Measurements from ENCODE around the gene ARHGAP22.

ARHGAP22 gene

DNA sequence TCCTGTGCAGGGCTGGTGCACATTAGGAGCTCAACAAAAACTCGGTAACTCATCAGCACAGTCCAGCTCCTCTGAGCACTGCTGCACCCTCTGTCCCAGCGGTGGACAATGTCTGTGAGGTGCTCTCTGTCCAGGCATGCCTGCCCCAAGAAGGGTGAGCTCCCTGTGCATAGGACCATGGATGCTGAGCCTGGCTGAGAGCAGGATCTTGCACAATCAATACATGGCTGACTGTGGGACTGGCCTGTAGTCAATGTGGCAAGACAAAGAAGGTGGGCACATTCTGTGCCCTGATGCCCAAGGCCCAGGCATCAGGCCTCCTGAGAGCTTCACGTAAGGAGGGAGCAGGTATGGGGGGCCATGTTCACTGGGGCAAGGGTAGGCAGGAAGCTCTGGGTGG is 17.1 kb downstream of the ARHGAP22 start:
- no peak for DNase-seq (ENCODE audit: low spot score)

- DNase-seq (ENCODE audit: low spot score): no peak
Observed at GRCh38 chr10:48587101-48587500, 17.8 kb downstream of the ARHGAP22 start.

- no peak for DNase-seq (ENCODE audit: low spot score)
Observed at GRCh38 chr10:48582970-48583369, 21.9 kb downstream of the ARHGAP22 start.

- DNase-seq (ENCODE audit: low spot score): no peak
Observed at GRCh38 chr10:48580236-48580635, 24.6 kb downstream of the ARHGAP22 start.

GRCh38 chr10:48579251-48579960 is 25.5 kb downstream of the ARHGAP22 start:
- no peak for DNase-seq (ENCODE audit: low spot score)

GRCh38 chr10:48577158-48577557 is 27.7 kb downstream of the ARHGAP22 start:
- DNase-seq (ENCODE audit: low spot score): no peak

DNA sequence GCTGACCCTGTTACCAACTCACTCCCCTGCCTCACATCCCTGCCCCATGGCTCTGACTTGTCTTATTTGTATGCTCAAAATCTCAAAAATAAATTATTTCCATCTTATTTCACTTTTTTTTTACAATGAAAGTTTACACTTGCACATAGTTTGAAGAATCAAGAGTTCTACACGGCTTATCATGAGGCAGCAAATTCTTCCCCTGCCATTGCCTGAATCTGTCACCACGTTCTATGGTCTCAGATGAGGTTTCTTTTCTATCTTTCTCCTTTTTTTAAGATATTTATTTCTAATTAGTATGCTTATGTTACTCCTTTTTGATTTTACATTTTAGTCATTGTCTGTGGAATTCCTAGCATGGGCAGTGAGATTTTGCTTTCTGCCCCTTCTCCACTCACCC is 28.4 kb downstream of the ARHGAP22 start:
- DNase-seq (ENCODE audit: low spot score): no peak

GRCh38 chr10:48575901-48576300 is 29.0 kb downstream of the ARHGAP22 start:
- DNase-seq (ENCODE audit: low spot score): no peak

DNA sequence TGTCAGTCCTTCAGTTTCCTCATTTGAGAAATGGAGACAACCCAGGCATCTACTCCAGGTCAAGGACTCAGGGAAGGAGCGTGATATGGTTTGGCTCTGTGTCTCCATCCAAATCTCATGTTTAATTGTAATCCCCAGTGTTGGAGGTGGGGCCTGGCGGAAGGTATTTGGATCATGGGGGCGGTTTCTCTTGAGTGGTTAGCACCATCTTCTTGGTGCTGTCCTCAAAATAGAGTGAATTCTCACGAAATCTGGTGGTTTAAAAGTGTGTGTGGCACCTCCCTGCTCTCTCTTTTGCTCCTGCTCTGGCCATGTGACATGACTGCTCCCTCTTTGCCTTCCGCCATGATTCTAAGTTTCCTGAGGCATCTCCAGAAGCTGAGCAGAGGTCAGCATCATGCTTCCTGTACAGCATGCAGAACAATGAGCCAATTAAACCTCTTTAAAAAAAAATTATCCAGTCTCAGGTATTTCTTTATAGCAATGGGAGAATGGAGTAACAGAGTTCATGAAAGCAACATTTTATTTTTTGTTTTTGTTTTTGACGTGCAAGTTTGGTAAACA is 30.0 kb downstream of the ARHGAP22 start:
- DNase-seq (ENCODE audit: low spot score): no peak

- DNase-seq (ENCODE audit: low spot score): no peak
Observed at GRCh38 chr10:48574322-48574796, 30.5 kb downstream of the ARHGAP22 start.

DNA sequence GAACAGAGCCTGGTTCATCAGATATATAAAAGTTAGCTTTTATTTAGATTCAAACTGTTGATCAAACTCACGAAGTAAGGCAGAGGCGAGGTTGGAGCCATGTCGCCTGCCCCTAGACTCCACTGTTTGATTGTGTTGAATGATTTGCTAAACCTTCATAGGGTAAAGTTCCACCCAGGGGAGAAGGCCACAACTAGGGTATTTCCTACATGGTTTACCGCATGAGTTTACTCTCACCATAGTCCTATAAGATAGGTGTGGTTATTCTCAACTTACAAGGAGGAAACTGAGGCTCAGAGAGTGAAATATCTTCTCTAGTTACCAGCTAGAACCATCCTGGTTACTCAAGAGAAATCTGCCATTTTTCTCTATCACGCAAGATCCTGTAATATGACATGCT is 31.8 kb downstream of the ARHGAP22 start:
- DNase-seq (ENCODE audit: low spot score): no peak

GRCh38 chr10:48572414-48572813 is 32.5 kb downstream of the ARHGAP22 start:
- DNase-seq (ENCODE audit: low spot score): no peak

DNA sequence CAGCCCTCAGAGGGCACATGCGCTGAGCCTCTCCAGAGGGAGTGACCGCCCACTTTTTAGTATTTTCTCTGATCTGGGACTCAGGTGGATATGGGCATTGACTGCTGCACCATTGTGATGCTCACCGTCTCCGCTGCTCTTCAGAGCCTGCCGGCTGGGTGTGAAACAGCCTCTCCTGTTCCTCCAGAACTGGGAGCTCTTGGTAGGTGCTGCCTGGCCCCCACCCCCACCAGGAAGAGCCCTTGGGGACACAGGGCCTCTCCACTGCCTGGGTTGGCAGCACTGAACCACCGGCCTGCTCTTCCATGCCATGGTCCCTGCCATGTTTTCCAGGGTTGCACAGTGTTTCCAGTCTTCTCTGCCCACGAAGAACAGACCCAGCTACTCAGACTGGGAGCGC is 36.3 kb downstream of the ARHGAP22 start:
- no peak for DNase-seq (ENCODE audit: low spot score)

- no peak for DNase-seq (ENCODE audit: low spot score)
Observed at GRCh38 chr10:48568131-48568530, 36.7 kb downstream of the ARHGAP22 start.

DNA sequence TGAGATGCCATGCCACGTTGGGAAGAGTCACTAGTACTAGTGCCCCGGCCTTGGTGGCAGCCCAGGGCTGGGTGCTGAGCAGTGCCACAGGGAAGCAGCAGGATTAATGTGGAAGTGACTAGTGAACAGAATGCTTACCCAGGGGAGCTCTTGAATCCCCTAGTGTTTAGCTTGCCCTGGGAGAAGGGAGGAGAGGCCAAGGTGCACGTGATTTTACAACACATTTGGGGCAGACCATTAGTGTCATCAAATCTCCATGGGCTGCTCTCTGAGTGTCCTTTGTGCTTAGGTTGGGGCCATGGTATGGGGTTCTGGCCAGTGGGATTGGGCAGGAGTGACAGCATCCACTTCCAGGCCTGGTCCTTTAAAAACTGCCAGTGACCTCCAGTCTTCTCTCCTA is 37.5 kb downstream of the ARHGAP22 start:
- DNase-seq (ENCODE audit: low spot score): no peak

DNA sequence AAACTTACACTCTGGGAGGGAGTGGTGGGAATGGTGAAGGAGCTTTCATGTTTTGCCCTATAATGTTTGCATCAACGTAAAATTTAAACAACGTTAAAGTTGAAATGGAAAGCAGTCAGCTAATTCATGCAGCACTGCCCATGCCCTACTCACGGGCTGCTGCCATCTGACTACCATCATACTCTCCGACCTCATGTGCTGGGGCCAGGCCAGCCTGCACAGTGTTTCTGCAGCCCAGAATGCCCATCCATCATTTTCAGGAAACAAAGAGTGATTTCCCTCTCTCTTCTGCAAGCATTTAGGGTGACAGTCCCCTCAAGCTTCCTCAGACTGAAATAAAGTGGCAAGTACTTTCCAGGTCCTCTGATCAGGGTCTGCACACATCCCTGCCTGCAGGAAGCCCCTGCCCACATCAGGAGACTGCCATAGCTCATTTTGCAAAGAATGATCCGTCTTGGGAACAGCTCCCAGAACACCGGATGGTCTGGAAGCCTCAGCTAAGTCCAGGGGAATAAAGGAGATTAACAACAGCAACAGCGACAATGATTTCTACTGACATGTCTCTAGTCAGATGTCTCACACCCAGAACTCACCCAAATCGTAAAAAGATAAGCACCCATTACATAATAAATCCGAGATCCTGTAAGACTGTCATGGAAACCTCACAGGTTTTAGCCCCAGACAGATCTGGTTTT is 40.3 kb downstream of the ARHGAP22 start:
- DNase-seq (ENCODE audit: low spot score): no peak

- no peak for DNase-seq (ENCODE audit: low spot score)
Observed at GRCh38 chr10:48557511-48558123, 47.3 kb downstream of the ARHGAP22 start.

DNA sequence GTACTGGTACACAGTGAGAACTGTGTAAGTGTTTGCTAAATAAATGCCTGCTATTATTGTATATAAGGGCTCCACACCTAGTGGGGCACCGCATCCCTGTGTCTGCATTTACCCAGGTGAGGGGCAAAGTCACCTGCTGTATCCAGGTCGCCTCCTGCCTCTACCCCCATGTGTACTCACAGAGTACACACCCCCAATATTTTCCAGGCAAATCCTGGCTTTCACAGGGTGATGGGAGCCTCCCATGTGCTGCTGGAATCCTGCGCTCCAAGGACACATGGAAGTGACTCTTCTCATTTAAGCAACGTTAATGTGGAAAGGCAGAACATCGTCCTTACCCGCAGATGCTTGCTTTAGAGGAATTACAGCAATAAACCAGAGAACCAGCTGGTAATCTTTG is 48.2 kb downstream of the ARHGAP22 start:
- no peak for DNase-seq (ENCODE audit: low spot score)

- DNase-seq (ENCODE audit: low spot score): no peak
Observed at GRCh38 chr10:48556065-48556464, 48.8 kb downstream of the ARHGAP22 start.

DNA sequence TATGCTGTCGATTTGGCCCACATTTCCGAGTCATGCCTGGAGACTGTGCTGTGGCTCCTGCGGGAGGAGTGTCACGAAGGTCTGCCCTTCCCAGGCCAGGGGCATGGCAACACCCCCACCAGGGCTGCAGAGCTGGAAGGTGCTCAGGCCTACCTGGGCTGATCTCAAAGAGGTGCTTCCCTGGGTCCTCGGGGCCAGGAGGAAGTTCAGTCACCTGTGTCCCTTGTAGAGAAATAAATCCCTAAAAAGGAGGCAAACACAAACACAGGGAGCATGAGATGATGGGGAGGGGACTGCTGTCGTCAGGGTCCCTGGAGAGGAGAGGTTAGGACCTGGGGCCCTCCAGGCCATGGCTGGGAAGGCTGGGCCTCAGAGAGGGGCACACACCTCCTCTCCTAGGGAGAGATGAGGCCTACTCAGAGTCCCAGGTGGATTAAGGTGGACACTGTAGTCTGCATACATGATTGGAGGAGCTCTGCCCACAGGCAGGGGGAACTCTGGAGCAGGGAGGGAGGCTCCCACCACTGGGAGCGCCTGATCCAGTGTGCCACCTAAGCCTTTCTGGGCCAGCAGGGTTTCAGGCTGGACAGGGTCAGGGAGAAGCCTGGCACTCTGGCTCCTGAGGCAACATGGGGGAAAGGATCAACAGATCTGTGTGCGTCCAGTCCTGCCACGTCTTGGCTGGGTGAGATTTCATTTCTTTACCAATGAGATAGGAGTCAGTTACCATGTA is 49.4 kb downstream of the ARHGAP22 start:
- no peak for DNase-seq (ENCODE audit: low spot score)

GRCh38 chr10:48554656-48555055 is 50.2 kb downstream of the ARHGAP22 start:
- no peak for DNase-seq (ENCODE audit: low spot score)

DNA sequence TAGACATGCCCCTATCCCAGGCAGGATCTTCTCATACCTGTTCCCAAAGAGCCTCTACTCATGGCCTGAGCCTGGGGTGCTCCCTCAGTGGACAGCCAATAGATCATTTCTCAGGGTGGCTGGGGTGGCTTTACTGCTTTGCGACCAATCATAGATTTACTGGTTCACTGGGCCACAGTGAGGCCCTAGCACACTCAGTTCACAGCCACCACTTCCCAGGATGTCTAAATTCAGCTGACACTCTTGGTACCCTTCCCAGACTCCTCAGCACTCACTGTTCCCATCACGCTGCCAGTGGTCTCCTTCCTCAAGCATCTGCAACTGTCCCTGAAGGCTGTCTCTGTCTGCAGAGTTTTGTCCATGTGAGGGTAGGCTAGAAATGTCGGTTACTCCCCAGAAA is 50.6 kb downstream of the ARHGAP22 start:
- no peak for DNase-seq (ENCODE audit: low spot score)
